Activated naive CD4-positive, alpha-beta T cell treated with anti-CD3 and anti-CD28 coated beads, Interleukin-2, amount 50 U/mL, for 72 hours (primary cell): ENCODE measurements around the gene HSD17B2. TPM values are rescaled to one million over a fixed set of nuclear protein-coding genes. Genes with fewer than 3 reads are reported as not detected.

Source experiments
- ATAC-seq, 2 donors: fragments of 150-1000 bp; cut with Tn5 transposase; 2 replicates each; pipeline ENCODE4 v1.10.0; 2021; ENCODE audit warnings: mild to moderate bottlenecking in 2 of 2, moderate library complexity in 2 of 2
- DNase-seq, 2 donors: peaks; one replicate each; pipeline ENCODE4 v3.0.0; 2021 to 2022; ENCODE audit warnings: low spot score in 2 of 2
- H3K27ac Mint-ChIP-seq, 2 donors: one replicate each; pipeline ENCODE4 v1.8.0; 2022; ENCODE audit warnings: mild to moderate bottlenecking in 2 of 2, mixed read lengths in 2 of 2
- H3K36me3 Mint-ChIP-seq, 2 donors: one replicate each; pipeline ENCODE4 v1.8.0; 2022; ENCODE audit warnings: mixed read lengths in 2 of 2
- H3K9me3 Mint-ChIP-seq, 2 donors: one replicate each; pipeline ENCODE4 v1.8.0; 2022; ENCODE audit warnings: mixed read lengths in 2 of 2
- total RNA-seq, 2 donors: library from RNA; stranded (reverse); gene quantifications; one replicate each; pipeline ENCODE4 v1.2.3, GENCODE V29; 2022

HSD17B2 gene
- total RNA-seq, 2 donors from 2014 or later, result not detected

DNA sequence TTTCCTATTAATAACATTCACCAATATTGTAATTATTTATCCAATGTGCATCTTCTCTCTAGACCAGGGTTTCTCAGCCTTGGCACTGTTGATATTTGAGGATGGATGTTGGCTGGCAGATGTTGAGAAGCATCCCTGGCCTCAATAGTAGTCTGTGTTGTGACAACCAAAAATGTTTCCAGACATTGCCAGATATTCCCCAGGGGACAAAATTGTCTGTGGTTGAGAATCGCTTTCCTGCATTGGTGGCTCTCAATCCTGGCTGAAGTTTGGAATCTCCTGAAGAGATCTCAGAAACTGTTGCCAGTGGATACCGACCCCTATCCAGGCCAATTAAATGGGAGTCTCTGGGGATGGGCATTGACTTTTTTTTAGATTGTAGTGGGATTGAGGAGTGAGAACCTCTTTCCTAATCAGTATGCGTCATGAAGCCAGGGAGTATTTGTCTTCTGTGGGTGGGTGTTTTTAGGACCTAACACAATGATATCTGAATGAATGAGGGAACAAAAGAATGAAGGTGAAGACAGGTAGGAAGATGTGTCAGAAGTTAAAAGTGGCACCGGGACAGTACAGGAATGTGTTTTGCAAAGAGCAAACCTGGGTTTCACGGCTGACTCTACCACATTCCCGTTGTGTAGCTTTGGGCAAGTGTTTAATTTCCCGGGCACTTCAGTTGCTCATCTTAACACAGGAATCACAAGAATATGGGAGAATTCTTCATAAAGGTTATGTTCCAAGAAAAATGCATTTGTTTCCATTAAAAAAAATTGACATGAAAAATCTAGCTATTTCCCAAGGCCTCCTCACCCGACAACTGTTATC is 24.3 kb downstream of the HSD17B2 start:
- DNase-seq (no peak), ATAC-seq (no peak)
- no peaks in the 10 kb centered on the region for H3K36me3 Mint-ChIP-seq
- no peaks in the 10 kb centered on the region for H3K9me3 Mint-ChIP-seq
- H3K27ac Mint-ChIP-seq, result no peak overlapping the region

GRCh38 chr16:82059983-82060421 is 24.9 kb downstream of the HSD17B2 start:
- ATAC-seq (no peak), DNase-seq (no peak)
- H3K36me3 Mint-ChIP-seq, result no peaks in the 10 kb centered on the region
- no peaks in the 10 kb centered on the region for H3K9me3 Mint-ChIP-seq
- H3K27ac Mint-ChIP-seq, result no peak overlapping the region

DNA sequence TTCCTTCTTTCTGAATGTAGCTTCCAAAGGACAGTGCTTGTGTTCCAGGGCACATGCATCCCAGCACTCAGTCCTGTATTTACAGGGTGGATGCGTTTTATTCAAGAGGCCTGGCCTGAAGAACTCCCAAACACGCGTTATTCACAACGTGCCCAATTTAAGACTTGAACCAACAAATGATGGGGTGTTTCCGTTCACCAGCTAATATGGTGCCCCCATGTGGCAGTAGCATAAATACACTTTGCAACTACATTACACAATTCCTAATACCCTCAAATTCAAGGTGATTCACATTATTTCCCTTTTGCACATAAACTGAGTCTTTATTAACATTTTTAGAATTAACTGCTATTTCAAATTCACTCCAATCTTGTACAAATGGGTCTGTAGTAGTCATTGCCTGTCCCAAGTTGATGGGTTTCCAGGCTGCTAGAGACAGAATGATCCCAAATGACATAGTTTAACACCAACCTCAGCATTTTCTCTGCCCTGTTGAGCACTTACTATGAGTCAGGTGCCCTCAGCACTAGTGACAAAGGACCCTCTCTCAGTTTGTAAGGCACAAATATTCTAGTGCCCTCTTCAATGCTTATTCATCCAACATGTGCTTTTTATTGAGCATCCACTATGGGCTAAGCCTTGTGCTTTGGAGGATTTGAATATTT is 26.9 kb downstream of the HSD17B2 start:
- no peaks in the 10 kb centered on the region for H3K36me3 Mint-ChIP-seq
- no peak for DNase-seq
- H3K9me3 Mint-ChIP-seq, result no peaks in the 10 kb centered on the region
- no peak for ATAC-seq
- no peak overlapping the region for H3K27ac Mint-ChIP-seq

DNA sequence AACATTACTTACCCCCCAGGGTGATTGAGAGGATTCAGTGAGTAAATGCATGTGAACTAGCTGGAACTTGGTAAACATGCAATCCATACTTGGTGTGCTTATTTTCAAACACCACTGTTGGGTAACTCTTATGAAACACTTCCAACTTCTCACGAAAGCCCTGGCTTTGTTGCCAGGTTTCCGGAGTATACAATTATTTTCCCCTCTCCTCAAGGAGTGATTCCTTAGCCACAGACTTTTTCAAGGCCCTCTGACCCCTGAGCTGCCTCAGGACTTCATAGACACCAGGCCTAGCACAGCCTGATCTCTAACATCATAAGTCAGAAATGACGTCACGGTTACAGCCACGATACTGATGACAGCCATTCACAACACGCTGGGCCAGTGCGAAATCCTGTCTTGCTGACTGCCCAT is 27.6 kb downstream of the HSD17B2 start:
- H3K9me3 Mint-ChIP-seq, result no peaks in the 10 kb centered on the region
- DNase-seq (no peak), ATAC-seq (no peak)
- no peaks in the 10 kb centered on the region for H3K36me3 Mint-ChIP-seq
- H3K27ac Mint-ChIP-seq, result no peak overlapping the region

DNA sequence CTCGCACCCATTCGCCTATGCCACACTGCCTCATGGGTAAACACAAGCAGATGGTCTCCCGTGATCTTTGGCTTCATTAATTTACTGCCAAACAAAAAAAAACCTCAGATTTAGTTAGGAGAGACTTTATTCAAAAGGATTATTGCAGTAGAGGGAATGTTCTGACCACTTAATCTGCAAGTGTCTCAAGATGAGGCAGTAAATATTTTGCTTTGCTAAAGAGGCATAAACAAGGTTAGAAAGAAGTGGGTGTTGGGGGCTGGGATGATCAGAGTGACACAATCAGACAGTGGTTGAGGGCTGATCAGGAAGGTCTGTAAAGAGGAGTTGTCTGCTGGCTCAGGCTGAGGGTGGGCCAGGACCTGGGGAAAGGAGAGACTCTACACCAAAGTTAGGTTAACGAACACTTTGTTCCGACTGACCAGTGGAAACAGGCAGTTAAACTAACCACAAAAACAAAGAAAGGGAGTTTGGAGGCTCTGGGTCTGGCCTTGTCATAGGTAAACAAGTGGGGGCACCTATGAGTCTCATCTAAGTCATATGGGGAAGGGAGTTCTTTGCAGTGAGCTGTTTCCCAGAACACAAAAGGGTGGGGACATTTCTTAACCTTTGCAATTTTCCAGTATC is 28.5 kb downstream of the HSD17B2 start:
- H3K36me3 Mint-ChIP-seq, result no peaks in the 10 kb centered on the region
- no peak for ATAC-seq

DNA sequence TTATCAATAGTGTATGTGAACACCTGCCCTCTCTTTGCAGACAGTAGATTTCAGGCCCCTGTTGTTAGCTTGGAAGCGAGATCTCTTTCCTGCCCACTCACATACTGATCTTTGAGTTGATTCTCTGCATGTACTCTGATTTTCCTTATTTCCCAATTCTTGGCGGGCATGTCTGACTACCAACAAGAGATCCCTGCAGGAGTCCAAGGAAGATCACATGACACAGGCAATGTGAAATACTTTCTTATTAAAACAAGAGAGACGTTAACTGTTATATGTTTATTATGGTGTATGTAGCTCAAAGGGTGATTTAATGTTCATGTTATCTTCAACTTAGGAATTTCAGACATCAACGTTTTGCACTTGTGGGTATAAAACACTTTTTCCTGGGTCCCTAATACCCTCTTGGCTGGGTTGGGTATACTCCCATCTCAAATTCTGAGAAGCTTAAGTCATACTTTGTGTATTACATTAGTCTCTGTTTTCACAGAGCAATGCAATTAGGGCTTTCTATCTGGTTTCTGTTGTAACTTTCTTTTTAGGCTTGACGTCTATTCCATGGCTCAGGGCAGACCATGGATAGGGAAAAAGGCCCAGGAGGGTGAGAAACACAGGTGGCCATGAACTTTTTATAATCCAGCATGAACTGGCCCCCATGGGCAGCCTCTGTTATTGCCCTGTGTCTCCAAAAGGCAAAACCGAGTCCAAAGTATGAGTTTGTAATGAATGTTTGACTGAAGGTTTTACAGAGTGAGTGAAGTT is 32.2 kb downstream of the HSD17B2 start:
- no peak for DNase-seq
- Mint-ChIP-seq H3K9me3 (no peaks in the 10 kb centered on the region), H3K27ac (no peak overlapping the region), H3K36me3 (no peaks in the 10 kb centered on the region)
- no peak for ATAC-seq

More for the DNA sequence above, 28.5 kb downstream of the HSD17B2 start:
- DNase-seq, result no peak
- Mint-ChIP-seq H3K9me3 (no peaks in the 10 kb centered on the region), H3K27ac (no peak overlapping the region)

DNA sequence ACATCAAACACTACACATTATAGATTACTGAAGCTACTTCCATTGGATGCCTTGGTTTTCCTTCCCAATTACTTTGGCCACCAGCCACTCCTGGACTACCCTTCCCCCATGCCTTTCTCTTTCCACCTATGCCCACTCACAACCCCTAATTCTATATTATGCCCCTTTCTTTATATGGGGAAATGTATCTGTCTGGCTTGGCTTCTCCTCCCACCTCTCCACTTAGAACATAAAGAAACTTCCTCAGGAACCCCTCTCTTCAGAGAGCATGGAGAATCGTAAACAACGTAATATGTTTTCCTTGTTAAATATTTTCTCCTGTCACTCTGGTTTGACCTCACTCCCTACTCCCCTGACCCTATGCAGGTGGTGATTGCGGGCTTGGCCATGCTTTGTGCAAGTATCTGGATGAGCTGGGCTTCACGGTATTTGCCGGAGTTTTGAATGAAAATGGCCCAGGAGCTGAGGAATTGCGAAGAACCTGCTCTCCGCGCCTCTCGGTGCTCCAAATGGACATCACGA is 32.8 kb downstream of the HSD17B2 start:
- Mint-ChIP-seq H3K27ac (no peak overlapping the region), H3K9me3 (no peaks in the 10 kb centered on the region), H3K36me3 (no peaks in the 10 kb centered on the region)
- no peak for ATAC-seq
- no peak for DNase-seq

- no peak overlapping the region for H3K27ac Mint-ChIP-seq
- peaks cover 3 to 5% of the 10 kb centered on the region in 2 donors for H3K9me3 Mint-ChIP-seq
- ATAC-seq (no peak), DNase-seq (no peak)
- no peaks in the 10 kb centered on the region for H3K36me3 Mint-ChIP-seq
These were observed 35.8 kb downstream of the HSD17B2 start for GRCh38 chr16:82070656-82071369.

DNA sequence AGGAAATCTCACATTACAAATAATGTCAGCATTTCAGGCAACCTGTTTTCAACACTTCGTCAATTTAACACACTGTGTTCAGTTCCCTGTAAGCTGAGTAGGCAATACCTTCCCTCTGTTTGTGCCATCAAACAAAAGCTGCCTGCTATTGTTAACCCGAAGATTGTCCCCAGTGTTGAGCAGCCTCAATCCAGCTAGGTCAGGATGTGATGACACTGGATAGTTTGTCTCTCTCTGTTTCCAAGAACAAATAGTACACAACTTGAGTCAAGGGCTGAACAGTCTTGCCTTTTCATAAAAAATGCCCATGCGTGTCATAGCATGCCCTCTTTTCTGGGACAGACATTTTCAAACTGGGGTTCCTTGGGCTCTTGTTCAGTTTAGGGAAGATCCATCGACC is 36.4 kb downstream of the HSD17B2 start:
- DNase-seq (no peak), ATAC-seq (no peak)
- Mint-ChIP-seq H3K36me3 (no peaks in the 10 kb centered on the region), H3K9me3 (peaks cover 3 to 5% of the 10 kb centered on the region in 2 donors), H3K27ac (no peak overlapping the region)

DNA sequence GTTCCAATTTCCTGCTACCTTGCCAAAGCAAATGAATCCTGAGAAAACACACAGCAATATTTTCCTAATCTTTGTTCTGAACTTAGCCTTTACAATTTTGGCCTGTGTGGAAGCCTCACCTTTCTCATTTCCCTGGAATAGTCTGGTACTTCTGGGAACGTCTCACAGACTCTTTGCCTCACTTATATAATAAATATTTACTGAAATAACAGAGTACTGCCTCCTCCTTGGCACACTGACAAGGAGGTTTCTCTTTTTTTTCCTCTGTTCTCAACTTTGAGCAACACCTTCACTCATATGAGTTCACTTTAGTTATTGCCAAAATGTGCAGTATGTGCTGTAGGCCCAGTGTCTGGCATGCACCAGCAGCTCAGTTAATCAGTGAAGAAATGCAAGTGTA is 37.3 kb downstream of the HSD17B2 start:
- ATAC-seq (no peak), DNase-seq (no peak)
- Mint-ChIP-seq H3K27ac (no peak overlapping the region), H3K36me3 (no peaks in the 10 kb centered on the region), H3K9me3 (peaks cover 3 to 9% of the 10 kb centered on the region in 2 donors)

DNA sequence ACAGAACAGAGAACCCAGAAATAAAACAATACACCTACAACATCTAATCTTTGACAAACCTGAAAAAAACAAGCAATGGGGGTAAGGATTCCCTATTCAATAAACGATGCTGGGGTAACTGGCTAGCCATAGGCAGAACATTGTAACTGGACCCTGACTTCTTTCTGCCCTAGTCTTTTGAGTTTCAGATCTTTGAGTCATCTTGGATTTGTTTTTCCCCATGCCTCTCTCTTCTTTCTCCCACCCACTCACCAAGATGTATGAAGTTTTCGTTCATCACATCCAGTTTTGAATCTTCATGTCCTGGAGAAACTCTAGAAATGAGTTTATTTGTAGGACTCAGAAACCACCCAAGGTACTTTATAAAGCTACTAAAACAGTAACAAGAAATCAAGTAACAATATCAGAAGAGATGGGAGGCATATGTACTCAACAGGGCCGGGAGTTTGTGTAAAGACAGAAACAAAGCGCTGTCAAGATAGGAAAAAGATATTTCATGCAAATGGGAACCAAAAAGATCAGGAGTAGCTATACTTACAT is 39.0 kb downstream of the HSD17B2 start:
- Mint-ChIP-seq H3K9me3 (peaks cover 7 to 20% of the 10 kb centered on the region in 2 donors), H3K27ac (no peak overlapping the region), H3K36me3 (no peaks in the 10 kb centered on the region)
- DNase-seq, result no peak
- peak; percentile 61 to 86 for ATAC-seq

DNA sequence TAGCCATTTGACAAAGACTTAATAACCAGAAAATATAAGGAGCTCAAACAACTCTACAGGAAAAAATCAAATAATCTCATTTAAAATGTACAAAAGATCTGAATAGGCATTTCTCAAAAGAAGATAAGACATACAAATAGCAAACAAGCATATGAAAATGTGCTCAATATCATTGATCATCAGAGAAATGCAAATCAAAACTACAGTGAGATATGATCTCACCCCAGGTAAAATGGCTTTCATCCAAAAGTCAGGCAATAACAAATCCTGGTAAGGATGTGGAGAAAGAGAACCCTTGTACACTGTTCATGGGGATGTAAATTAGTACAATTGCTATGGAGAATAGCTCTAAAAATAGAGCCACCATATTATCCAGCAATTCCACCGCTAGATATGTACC is 43.1 kb downstream of the HSD17B2 start:
- no peaks in the 10 kb centered on the region for H3K36me3 Mint-ChIP-seq
- DNase-seq (no peak), ATAC-seq (no peak)
- H3K9me3 Mint-ChIP-seq, result peaks cover 7 to 31% of the 10 kb centered on the region in 2 donors
- no peak overlapping the region for H3K27ac Mint-ChIP-seq

DNA sequence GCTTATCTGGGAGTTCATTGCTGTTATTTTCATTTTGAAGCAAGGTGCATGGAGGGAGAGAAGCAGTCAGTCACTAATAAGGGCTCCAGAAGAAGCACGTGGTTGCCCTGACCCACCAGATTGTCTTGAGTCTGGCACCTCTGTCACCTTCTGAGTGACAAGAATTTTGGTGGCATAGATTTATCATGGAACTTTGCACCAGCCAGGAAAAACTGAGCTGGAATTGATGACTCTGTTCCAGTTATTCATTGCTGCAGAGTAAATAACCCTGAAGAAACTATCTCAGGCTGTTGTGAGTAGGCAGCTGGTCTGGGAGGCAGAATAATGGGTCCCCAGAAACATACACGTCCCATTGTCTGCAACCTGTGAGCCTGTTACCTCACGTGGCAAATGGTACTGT is 44.8 kb downstream of the HSD17B2 start:
- Mint-ChIP-seq H3K27ac (no peak overlapping the region), H3K36me3 (no peaks in the 10 kb centered on the region), H3K9me3 (peaks cover 4 to 31% of the 10 kb centered on the region in 2 donors)
- no peak for DNase-seq
- no peak for ATAC-seq

- ATAC-seq (no peak), DNase-seq (no peak)
- Mint-ChIP-seq H3K27ac (no peak overlapping the region), H3K9me3 (peaks cover 4 to 26% of the 10 kb centered on the region in 2 donors), H3K36me3 (no peaks in the 10 kb centered on the region)
These were observed 46.2 kb downstream of the HSD17B2 start for GRCh38 chr16:82081264-82081663.

GRCh38 chr16:82082097-82082496 is 47.0 kb downstream of the HSD17B2 start:
- Mint-ChIP-seq H3K27ac (no peak overlapping the region), H3K36me3 (no peaks in the 10 kb centered on the region), H3K9me3 (peaks cover 4 to 24% of the 10 kb centered on the region in 2 donors)
- DNase-seq (no peak), ATAC-seq (no peak)
